Endodermal cell (in vitro differentiated cells): ENCODE data around the gene RERE. TPM values are rescaled to one million over a fixed set of nuclear protein-coding genes. Genes with fewer than 3 reads are reported as not detected.

Experiments used
- DNase-seq: peaks from one replicate; pipeline ENCODE4 v3.0.0-alpha.2; 2017
- H3K27ac ChIP-seq: 2 replicates; pipeline ENCODE4 v1.5.1; 2013; ENCODE audit warnings: mild to moderate bottlenecking, low read depth, low read length, moderate library complexity
- H3K27me3 ChIP-seq: 2 replicates; pipeline ENCODE4 v1.6.1; 2013; ENCODE audit warnings: mild to moderate bottlenecking, low read length, moderate library complexity; ENCODE audit not compliant: insufficient read depth, control insufficient read depth, poor library complexity, severe bottlenecking
- H3K36me3 ChIP-seq: 2 replicates; pipeline ENCODE4 v1.7.0; 2013; ENCODE audit warnings: mild to moderate bottlenecking, low read length, moderate library complexity; ENCODE audit not compliant: control insufficient read depth, insufficient read depth
- H3K4me1 ChIP-seq: one replicate; pipeline ENCODE4 v1.7.0; 2013; ENCODE audit warnings: low read length; ENCODE audit not compliant: control insufficient read depth, insufficient read depth
- H3K4me3 ChIP-seq: 2 replicates; pipeline ENCODE4 v1.5.1; 2013; ENCODE audit warnings: mild to moderate bottlenecking, low read length, moderate library complexity
- H3K9ac ChIP-seq: 2 replicates; pipeline ENCODE4 v1.6.1; 2013; ENCODE audit warnings: mild to moderate bottlenecking, low read length, moderate library complexity; ENCODE audit not compliant: poor library complexity, severe bottlenecking; ENCODE audit errors: extremely low read depth
- H3K9me3 ChIP-seq: 2 replicates; pipeline ENCODE4 v1.6.1; 2013; ENCODE audit warnings: mild to moderate bottlenecking, low read length, moderate library complexity; ENCODE audit not compliant: control insufficient read depth
- H3K27ac Mint-ChIP-seq: 2 replicates; pipeline ENCODE4 v1.8.0; 2020; ENCODE audit warnings: mixed read lengths
- H3K27me3 Mint-ChIP-seq: 2 replicates; pipeline ENCODE4 v1.8.0; 2021; ENCODE audit warnings: mild to moderate bottlenecking, mixed read lengths; ENCODE audit not compliant: insufficient read depth
- H3K36me3 Mint-ChIP-seq: 2 replicates; pipeline ENCODE4 v1.8.0; 2020; ENCODE audit warnings: low read depth, mixed read lengths
- H3K4me1 Mint-ChIP-seq: 2 replicates; pipeline ENCODE4 v1.8.0; 2020; ENCODE audit warnings: mixed read lengths
- H3K4me3 Mint-ChIP-seq: 2 replicates; pipeline ENCODE4 v1.8.0; 2020; ENCODE audit warnings: mild to moderate bottlenecking, moderate library complexity, mixed read lengths
- H3K9me3 Mint-ChIP-seq: 2 replicates; pipeline ENCODE4 v1.8.0; 2020; ENCODE audit warnings: mild to moderate bottlenecking, mixed read lengths
- CTCF ChIP-seq: fragments of 200-600 bp; sonication (generic); conservative IDR thresholded peaks from 2 replicates; pipeline ENCODE4 v1.5.0; 2021; ENCODE audit warnings: antibody characterized with exemption, mild to moderate bottlenecking
- WGBS, 2 experiments: methylation state at CpG; one replicate each; pipeline versions ENCODE4 v1.1.5 to v1.1.7; 2013; ENCODE audit warnings: missing lambda C conversion rate in 2 of 2, mixed read lengths in 1 of 2; ENCODE audit not compliant: insufficient coverage in 1 of 2, insufficient read length in 1 of 2; 5-methylcytosine and 5-hydroxymethylcytosine counted together
- total RNA-seq, 2 donors: library from RNA; stranded (reverse); fragmentation: NEBNext Ultra II Directional in 1 of 2; extraction: Animal tissue kit (Norgen Biotek cat#: 25700) in 1 of 2; gene quantifications; 2 replicates in 1 of 2; 3 replicates in 1 of 2; pipeline ENCODE4 v1.2.1, GENCODE V29; 2021

Gene RERE
- total RNA-seq, 2 donors from 2014 or later = 159 to 179 TPM

- Mint-ChIP-seq H3K27ac (no peak overlapping the region), H3K36me3 (peaks cover 3% of the 10 kb centered on the region), H3K9me3 (no peaks in the 10 kb centered on the region), H3K27me3 (no peaks in the 10 kb centered on the region), H3K4me3 (no peak overlapping the region), H3K4me1 (peaks cover 50% of the 10 kb centered on the region)
- H3K36me3 ChIP-seq = no peaks in the 10 kb centered on the region
- DNase-seq = no peak
- H3K9ac ChIP-seq = no peak overlapping the region
- H3K9me3 ChIP-seq = peaks cover 6% of the 10 kb centered on the region
- H3K4me1 ChIP-seq = no peaks in the 10 kb centered on the region
- 86 to 100% methylated on average over 1 to 2 of the region's 2 CpGs for WGBS, 2 experiments
- H3K4me3 ChIP-seq = no peak overlapping the region
- H3K27ac ChIP-seq = peak overlapping the region; percentile 22
- no peak for TF ChIP-seq CTCF
- H3K27me3 ChIP-seq = no peaks in the 10 kb centered on the region
Observed at GRCh38 chr1:8754993-8755392, 62.4 kb downstream of the RERE start.

GRCh38 chr1:8754247-8754650 is 63.2 kb downstream of the RERE start:
- H3K27me3 Mint-ChIP-seq = no peaks in the 10 kb centered on the region
- DNase-seq = no peak
- H3K9me3 Mint-ChIP-seq = no peaks in the 10 kb centered on the region
- Histone ChIP-seq H3K4me1 (no peaks in the 10 kb centered on the region), H3K27me3 (no peaks in the 10 kb centered on the region), H3K9ac (no peak overlapping the region), H3K4me3 (no peak overlapping the region), H3K36me3 (no peaks in the 10 kb centered on the region), H3K9me3 (peaks cover 6% of the 10 kb centered on the region), H3K27ac (peak overlapping the region; percentile 83)
- WGBS, 2 experiments = 91% methylated on average over 1 of the region's 1 CpG; no CpG with 5 or more reads in 1 of the 2 experiments
- no peak overlapping the region for H3K4me3 Mint-ChIP-seq
- H3K36me3 Mint-ChIP-seq = peaks cover 3% of the 10 kb centered on the region
- H3K27ac Mint-ChIP-seq = no peak overlapping the region
- no peak for TF ChIP-seq CTCF
- H3K4me1 Mint-ChIP-seq = peaks cover 51% of the 10 kb centered on the region

- no peaks in the 10 kb centered on the region for H3K27me3 ChIP-seq
- Mint-ChIP-seq H3K4me3 (no peak overlapping the region), H3K36me3 (peaks cover 3% of the 10 kb centered on the region), H3K27ac (no peak overlapping the region), H3K4me1 (peaks cover 51% of the 10 kb centered on the region), H3K27me3 (no peaks in the 10 kb centered on the region), H3K9me3 (no peaks in the 10 kb centered on the region)
- H3K36me3 ChIP-seq = no peaks in the 10 kb centered on the region
- no peak for DNase-seq
- peaks cover 6% of the 10 kb centered on the region for H3K9me3 ChIP-seq
- H3K4me3 ChIP-seq = no peak overlapping the region
- no peak for TF ChIP-seq CTCF
- H3K27ac ChIP-seq = peak overlapping the region; percentile 83
- no peaks in the 10 kb centered on the region for H3K4me1 ChIP-seq
- no peak overlapping the region for H3K9ac ChIP-seq
Observed at GRCh38 chr1:8753736-8754135, 63.7 kb downstream of the RERE start.
